ENCODE results near the gene PDE4D.
"Not testable (repeated sequence)": the region's sequence is repeated elsewhere in the genome, so short reads cannot be mapped to it uniquely, and the experiment has no call there.

PDE4D gene

DNA sequence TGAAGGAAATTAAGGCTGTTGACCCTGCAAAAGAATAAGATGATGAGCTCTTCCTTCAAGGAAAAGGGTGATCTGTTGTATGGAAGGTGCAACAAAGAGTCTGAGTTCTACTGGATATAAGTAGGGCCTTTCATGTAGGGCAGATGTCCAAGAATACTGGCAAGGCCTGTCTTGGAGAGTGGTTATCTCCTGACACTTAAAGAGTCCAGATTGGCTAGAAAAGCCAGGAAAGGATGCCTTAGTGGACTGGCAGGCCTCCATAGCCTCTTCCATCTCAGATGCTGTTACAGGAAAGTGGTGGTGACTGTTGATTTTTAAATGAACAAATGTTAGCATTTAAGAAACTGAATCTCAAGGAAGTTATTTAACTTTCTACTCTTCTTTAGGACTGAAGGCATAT, 914.4 kb downstream of the PDE4D start:
- no peak overlapping the region for H3K27ac Mint-ChIP-seq
- H3K4me1 Mint-ChIP-seq = no peaks in the 10 kb centered on the region
- no peaks in the 10 kb centered on the region for H3K9me3 Mint-ChIP-seq
- H3K27me3 Mint-ChIP-seq = no peaks in the 10 kb centered on the region
- no peak for DNase-seq
- peaks cover 3 to 14% of the 10 kb centered on the region in 2 donors for H3K36me3 Mint-ChIP-seq
- ATAC-seq (replicated peaks) = no peak
- H3K4me3 Mint-ChIP-seq = no peak overlapping the region

DNA sequence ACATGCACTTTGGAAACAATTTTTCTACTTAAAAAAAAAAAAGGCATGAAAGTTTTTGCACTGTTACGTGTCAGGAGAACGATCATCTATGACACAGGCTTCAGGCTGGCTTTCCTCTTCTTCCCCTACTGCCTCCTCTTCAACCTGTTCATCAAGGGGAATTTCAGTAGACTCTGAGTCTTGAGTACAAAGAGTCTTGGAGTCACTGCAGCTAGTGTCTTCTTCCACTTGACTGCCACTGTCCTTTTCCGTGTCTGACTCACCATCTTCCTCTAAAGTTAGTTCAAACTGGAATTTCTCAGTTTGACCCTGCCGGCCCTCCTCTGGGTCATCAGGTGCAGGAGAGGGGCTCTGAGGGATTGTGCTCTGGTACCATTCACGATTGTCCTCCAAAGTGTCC, 918.9 kb downstream of the PDE4D start:
- no peak for ATAC-seq (replicated peaks)
- H3K36me3 Mint-ChIP-seq = peaks cover 3 to 15% of the 10 kb centered on the region in 2 donors
- H3K4me3 Mint-ChIP-seq = no peak overlapping the region
- H3K4me1 Mint-ChIP-seq = peaks cover 0 to 2% of the 10 kb centered on the region in 2 donors
- no peaks in the 10 kb centered on the region for H3K27me3 Mint-ChIP-seq
- no peak for DNase-seq
- H3K27ac Mint-ChIP-seq = no peak overlapping the region
- no peaks in the 10 kb centered on the region for H3K9me3 Mint-ChIP-seq

DNA sequence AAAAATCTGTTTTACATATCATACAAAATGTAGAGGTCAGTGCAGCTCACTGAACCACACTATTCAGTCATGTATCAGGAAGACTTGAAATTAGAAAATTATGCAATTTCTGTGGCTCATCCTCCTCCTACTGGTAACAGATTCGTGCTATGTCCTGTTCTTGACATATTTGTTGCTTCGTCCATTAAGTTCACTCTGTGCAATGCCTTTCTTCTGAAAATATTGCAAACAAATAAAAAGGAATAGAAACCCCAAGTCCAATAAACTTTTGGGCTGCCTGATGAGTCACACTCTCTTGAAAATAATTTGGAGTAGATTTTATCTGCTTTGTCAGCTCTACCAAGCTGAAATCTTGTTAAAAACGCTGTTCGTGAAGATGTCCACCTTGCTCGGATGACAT, 919.4 kb downstream of the PDE4D start:
- DNase-seq = no peak
- no peaks in the 10 kb centered on the region for H3K9me3 Mint-ChIP-seq
- H3K4me3 Mint-ChIP-seq = no peak overlapping the region
- no peaks in the 10 kb centered on the region for H3K27me3 Mint-ChIP-seq
- H3K36me3 Mint-ChIP-seq = peaks cover 3 to 15% of the 10 kb centered on the region in 2 donors
- H3K4me1 Mint-ChIP-seq = peaks cover 0 to 2% of the 10 kb centered on the region in 2 donors
- no peak overlapping the region for H3K27ac Mint-ChIP-seq
- ATAC-seq (replicated peaks) = no peak

DNA sequence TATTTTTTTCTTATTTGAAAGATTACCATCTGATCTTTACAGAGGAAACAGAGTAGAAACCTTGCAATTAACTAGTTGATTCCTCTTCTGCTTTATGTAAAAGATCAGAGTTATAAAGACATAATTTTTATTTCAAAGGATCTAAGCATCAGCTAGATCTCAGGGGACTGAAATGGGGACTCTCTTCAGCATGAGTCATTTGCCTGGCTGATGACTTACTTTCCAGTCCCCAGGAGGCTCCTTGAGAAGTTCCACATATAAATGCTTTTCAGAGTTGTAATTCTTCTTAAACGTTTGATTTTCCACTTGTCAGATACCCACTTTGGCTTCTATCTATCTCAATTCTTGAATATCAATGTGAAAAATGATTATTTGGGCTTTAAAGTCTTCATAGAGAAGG, 921.2 kb downstream of the PDE4D start:
- H3K9me3 Mint-ChIP-seq = no peaks in the 10 kb centered on the region
- no peak overlapping the region for H3K4me3 Mint-ChIP-seq
- H3K27me3 Mint-ChIP-seq = no peaks in the 10 kb centered on the region
- peak in 1 of 2 donors; percentile 62 for ATAC-seq (replicated peaks)
- no peak overlapping the region for H3K27ac Mint-ChIP-seq
- peaks cover 3 to 12% of the 10 kb centered on the region in 2 donors for H3K36me3 Mint-ChIP-seq
- peaks cover 0 to 2% of the 10 kb centered on the region in 2 donors for H3K4me1 Mint-ChIP-seq
- no peak for DNase-seq

DNA sequence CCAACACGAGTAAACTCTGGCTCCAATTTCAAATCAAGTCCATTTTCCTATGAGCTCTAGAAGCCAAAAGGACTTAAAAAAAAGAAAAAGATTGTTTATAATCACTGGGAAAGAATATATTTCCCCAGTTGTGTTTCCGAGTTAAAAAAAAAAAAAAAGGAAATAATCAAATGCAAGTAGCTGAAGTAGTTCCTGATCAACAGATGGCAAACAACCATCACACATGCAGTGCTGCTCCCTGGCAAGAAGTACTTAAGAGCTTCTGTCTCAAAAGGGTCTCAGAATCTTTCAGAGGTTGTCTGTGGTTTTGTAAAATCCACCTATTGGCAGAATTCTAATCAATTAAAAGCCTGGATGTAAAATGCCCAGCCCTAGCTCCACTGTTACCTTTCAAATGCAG, 922.8 kb downstream of the PDE4D start:
- Mint-ChIP-seq H3K27ac (no peak overlapping the region), H3K4me1 (peaks cover 0 to 2% of the 10 kb centered on the region in 2 donors), H3K36me3 (peaks cover 3 to 9% of the 10 kb centered on the region in 2 donors), H3K9me3 (no peaks in the 10 kb centered on the region), H3K27me3 (no peaks in the 10 kb centered on the region), H3K4me3 (no peak overlapping the region)
- no peak for ATAC-seq (replicated peaks)
- DNase-seq = no peak

DNA sequence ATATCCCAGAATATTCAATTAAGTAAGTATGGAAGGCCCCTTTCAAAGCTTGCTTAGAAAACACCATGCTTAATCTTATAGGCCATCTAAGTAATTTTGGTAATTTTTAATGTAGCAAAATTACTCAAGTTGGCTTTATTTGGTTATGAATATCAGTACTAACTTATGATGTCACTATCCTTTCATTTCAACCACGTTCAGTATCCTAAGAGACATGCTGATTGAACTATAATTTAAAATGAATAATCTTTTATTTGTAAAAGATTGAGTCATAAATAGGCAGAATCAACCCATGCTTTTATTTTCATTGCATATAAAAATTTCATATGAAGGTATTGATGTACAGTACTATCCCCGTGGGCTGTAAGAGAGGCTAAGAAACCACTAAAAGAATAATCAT, 923.7 kb downstream of the PDE4D start:
- Mint-ChIP-seq H3K9me3 (no peaks in the 10 kb centered on the region), H3K27ac (no peak overlapping the region), H3K27me3 (no peaks in the 10 kb centered on the region), H3K4me1 (peaks cover 0 to 2% of the 10 kb centered on the region in 2 donors), H3K36me3 (peaks cover 3 to 8% of the 10 kb centered on the region in 2 donors), H3K4me3 (no peak overlapping the region)
- no peak for DNase-seq
- no peak for ATAC-seq (replicated peaks)

DNA sequence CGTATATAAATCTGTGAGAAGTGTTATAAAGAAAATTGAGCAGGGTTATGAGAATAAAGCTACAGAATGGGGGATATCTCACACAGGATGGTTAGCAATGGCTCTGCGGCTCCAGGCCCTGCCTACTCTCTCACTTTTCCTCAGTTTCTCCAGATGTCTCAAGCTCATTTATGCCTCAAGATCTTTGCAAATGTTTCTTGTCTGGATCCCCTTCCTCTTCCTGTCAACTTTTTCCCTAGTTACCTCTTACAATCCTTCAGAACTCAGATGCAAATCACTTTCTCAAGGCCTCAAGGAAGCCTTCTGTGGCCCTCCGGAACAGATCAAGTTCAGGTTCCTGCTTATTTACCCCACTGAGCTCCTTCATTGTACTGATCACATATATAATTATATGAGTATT, 924.3 kb downstream of the PDE4D start:
- H3K9me3 Mint-ChIP-seq = no peaks in the 10 kb centered on the region
- ATAC-seq (replicated peaks) (no peak), DNase-seq (no peak)
- no peaks in the 10 kb centered on the region for H3K27me3 Mint-ChIP-seq
- no peak overlapping the region for H3K27ac Mint-ChIP-seq
- peaks cover 0 to 2% of the 10 kb centered on the region in 2 donors for H3K4me1 Mint-ChIP-seq
- no peak overlapping the region for H3K4me3 Mint-ChIP-seq
- H3K36me3 Mint-ChIP-seq = peaks cover 0 to 2% of the 10 kb centered on the region in 2 donors

DNA sequence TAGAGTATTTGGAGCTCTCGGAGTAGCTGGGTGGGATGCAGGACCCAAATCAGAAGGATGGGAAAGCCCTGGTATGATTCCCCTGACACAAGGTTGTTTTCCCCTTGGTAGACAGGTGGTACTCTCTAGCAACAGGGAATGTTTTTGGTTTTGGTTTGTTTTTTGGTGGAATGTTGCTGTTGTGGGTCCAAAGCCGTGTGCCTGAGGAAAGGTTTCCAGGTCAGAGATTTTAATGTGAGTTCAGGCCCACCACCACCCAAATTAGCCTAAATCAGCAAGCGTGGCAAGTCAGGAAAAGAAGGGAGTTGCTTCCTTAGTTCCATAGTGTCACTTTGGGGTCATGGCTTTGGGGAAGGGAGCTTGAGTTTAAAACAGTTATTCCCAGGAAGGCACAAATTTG, 925.2 kb downstream of the PDE4D start:
- no peak for ATAC-seq (replicated peaks)
- H3K4me3 Mint-ChIP-seq = no peak overlapping the region
- peaks cover 0 to 2% of the 10 kb centered on the region in 2 donors for H3K4me1 Mint-ChIP-seq

DNA sequence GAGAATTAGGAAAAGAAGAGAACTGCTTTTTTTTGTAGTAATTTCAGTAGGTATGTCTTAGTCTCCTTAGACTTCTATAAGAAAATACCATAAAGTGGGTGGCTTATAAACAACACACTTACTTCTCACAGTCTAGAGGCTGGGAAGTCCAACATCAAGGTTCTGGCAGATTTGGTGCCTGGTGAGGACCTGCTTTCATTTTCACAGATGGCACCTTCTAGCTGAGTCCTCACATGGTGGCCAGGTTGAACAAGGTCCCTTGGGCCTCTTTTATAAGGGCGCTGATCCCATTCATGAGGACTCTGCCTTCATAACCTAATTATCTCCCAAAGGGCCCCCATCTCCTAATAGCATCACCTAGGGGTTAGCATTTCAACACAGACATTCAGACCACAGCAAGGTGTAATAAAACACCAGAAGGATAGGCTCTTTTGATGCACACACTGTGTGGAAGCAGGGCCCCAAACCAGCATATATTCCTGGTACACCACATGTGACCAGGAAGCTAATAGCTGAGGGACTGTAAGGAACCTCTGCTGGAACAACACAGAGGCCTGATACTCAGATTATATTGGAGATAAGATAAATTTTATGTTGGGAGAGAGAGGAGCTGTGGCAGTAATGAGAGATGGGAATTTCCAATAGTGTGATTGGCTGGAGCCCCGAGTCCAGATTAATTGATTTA, 925.8 kb downstream of the PDE4D start:
- Mint-ChIP-seq H3K27me3 (no peaks in the 10 kb centered on the region), H3K4me3 (no peak overlapping the region), H3K27ac (no peak overlapping the region), H3K36me3 (no peaks in the 10 kb centered on the region), H3K9me3 (no peaks in the 10 kb centered on the region), H3K4me1 (no peaks in the 10 kb centered on the region)
- DNase-seq (no peak), ATAC-seq (replicated peaks) (no peak)

More for the DNA sequence above, 925.2 kb downstream of the PDE4D start:
- DNase-seq = no peak
- Mint-ChIP-seq H3K36me3 (no peaks in the 10 kb centered on the region), H3K27ac (no peak overlapping the region), H3K27me3 (no peaks in the 10 kb centered on the region), H3K9me3 (no peaks in the 10 kb centered on the region)

DNA sequence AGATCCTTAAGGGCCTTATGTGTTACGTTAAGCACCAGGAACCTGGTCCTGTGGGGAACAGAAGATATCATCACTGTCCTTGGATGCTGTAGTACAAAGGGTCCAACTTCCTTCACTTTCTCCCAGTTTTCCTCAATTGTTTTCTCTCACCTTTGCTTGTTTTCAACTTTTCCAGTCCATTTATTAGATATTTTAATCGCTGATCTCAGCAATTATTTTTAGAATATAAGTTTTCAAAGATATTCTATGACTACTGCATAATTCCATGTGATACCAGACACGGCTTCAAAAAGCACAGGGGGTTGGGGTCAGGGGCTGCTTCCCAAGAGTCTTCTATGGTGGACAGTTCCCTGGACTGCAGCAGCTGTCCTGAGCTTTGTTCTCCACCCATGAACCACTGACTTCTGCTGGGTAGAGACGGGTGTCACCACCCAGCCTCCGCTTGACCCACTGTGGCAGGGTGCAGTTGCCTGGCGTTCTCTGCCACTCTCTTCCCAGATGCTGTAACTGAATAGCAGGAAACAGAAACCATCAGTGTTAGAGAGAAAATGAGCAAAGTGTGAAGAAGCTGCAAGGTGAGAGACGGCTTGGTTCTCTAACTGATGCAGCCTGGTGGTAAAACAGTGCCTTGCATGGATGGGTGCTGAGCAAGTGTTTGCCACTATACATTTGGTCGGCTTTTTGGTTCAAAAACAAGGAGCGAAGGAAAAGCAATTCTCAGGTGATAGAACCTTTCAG, 927.7 kb downstream of the PDE4D start:
- no peak for DNase-seq
- no peak overlapping the region for H3K4me3 Mint-ChIP-seq
- ATAC-seq (replicated peaks) = no peak
- H3K27ac Mint-ChIP-seq = no peak overlapping the region
- H3K4me1 Mint-ChIP-seq = peaks cover 2 to 5% of the 10 kb centered on the region in 2 donors
- H3K36me3 Mint-ChIP-seq = no peaks in the 10 kb centered on the region
- H3K27me3 Mint-ChIP-seq = no peaks in the 10 kb centered on the region
- peaks cover 0 to 2% of the 10 kb centered on the region in 2 donors for H3K9me3 Mint-ChIP-seq

DNA sequence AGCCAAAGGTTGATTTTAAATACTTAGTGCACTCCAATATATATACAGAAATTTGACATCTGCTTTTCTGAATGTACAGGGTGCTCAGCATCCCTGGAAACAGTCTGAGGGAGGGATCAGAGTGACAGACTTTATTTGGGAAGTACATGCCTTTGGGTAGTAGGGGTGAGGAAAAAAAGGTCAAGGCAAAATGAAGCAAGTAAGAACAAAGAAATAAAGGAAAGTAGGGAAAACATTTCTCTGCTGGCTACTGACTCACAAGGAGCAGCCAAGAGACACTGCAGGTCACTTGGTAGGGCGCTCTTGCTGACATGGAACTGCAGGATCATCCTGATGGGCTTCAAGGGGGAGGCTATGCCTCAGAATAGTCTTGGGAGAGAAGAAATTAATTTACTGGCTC, 929.7 kb downstream of the PDE4D start:
- Mint-ChIP-seq H3K4me3 (no peak overlapping the region), H3K27ac (no peak overlapping the region), H3K9me3 (peaks cover 0 to 2% of the 10 kb centered on the region in 2 donors), H3K27me3 (no peaks in the 10 kb centered on the region), H3K36me3 (no peaks in the 10 kb centered on the region), H3K4me1 (peaks cover 2 to 5% of the 10 kb centered on the region in 2 donors)
- ATAC-seq (replicated peaks) = no peak
- DNase-seq = no peak

DNA sequence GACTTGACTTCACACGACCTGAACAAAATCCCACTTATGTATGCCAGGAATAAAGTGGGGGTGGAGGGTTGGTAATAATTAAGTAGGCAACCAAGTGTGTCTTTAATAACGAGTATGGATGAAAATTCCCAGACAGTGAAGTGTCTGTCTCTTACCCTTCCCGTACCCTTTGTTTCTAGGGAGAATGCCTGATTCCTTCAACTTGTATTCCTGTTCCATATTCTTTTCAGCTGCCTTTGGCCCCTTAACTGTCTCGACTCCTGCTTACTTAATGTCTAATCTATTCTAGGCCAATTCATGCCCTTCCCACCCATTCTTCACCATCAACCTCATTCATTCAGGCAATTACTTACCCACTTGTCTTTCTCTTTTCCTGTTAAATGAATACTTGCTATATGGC, 930.2 kb downstream of the PDE4D start:
- Mint-ChIP-seq H3K9me3 (peaks cover 0 to 2% of the 10 kb centered on the region in 2 donors), H3K27me3 (no peaks in the 10 kb centered on the region), H3K36me3 (no peaks in the 10 kb centered on the region), H3K4me3 (no peak overlapping the region), H3K4me1 (peaks cover 2 to 5% of the 10 kb centered on the region in 2 donors), H3K27ac (no peak overlapping the region)
- ATAC-seq (replicated peaks) (no peak), DNase-seq (no peak)

DNA sequence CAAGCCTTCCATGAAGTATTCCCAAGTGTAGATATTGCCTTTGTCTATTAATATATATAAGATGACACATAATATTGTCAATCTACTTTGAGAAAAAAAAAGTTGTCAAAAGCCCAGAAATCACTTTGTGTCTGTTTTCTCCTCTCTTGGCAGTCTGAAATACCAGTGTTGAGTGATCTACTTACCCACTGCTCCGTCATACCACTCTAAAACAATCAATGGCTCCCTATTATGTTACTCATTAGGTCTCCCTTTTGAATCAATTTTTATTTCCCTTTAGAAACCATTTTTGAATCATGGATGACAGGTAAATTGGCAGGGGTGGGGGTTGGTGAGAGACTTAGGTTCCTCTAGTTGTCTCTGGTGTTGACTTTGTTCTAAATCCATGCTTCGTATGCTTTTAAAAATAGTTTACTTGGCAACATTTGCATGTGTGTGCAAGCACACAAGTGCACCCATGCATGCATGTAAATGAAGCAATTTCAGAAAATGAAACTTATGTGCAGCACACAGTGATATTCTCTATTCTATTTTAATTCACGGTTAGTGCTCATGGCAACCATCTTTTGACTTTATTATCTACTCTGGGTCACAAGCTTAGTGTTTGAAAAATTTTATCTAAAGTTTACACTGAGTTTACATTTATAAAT, 931.8 kb downstream of the PDE4D start:
- DNase-seq = no peak
- no peaks in the 10 kb centered on the region for H3K36me3 Mint-ChIP-seq
- H3K27ac Mint-ChIP-seq = no peak overlapping the region
- no peaks in the 10 kb centered on the region for H3K27me3 Mint-ChIP-seq
- ATAC-seq (replicated peaks) = no peak
- H3K9me3 Mint-ChIP-seq = peaks cover 0 to 2% of the 10 kb centered on the region in 2 donors
- no peak overlapping the region for H3K4me3 Mint-ChIP-seq
- H3K4me1 Mint-ChIP-seq = peaks cover 2 to 5% of the 10 kb centered on the region in 2 donors

DNA sequence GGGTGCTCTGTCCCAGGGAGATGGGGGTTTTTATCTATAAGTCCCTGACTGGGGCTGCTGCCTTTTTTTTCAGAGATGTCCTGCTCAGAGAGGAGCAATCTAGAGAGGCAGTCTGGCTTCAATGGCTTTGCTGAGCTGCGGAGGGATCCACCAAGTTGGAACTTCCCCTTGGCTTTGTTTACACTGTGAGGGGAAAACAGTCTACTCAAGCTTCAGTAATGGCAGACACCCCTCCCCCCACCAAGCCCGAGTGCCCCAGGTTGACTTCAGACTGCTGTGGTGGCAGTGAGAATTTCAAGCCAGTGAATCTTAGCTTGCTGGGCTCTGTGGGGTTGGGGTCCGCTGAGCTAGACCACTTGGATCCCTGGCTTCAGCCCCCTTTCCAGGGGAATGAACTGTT, 934.8 kb downstream of the PDE4D start:
- H3K36me3 Mint-ChIP-seq = no peaks in the 10 kb centered on the region
- DNase-seq (no peak), ATAC-seq (replicated peaks) (no peak)
- no peaks in the 10 kb centered on the region for H3K27me3 Mint-ChIP-seq
- no peak overlapping the region for H3K27ac Mint-ChIP-seq
- peaks cover 0 to 2% of the 10 kb centered on the region in 2 donors for H3K9me3 Mint-ChIP-seq
- no peak overlapping the region for H3K4me3 Mint-ChIP-seq
- peaks cover 2 to 5% of the 10 kb centered on the region in 2 donors for H3K4me1 Mint-ChIP-seq

DNA sequence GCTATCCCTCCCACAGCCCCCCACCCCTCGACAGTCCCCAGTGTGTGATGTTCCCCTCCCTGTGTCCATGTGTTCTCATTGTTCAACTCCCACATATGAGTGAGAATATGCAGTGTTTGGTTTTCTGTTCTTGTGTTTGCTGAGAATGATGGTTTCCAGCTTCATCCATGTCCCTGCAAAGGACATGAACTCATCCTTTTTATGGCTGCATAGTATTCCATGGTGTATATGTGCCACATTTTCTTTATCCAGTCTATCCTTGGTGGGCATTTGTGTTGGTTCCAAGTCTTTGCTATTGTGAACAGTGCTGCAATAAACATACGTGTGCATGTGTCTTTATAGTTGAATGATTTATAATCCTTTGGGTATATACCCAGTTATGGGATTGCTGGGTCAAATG, 940.3 kb downstream of the PDE4D start:
- H3K4me3 Mint-ChIP-seq; ATAC-seq (replicated peaks); DNase-seq; H3K9me3 Mint-ChIP-seq; H3K4me1 Mint-ChIP-seq; H3K36me3 Mint-ChIP-seq; H3K27ac Mint-ChIP-seq: not testable (repeated sequence)
- H3K27me3 Mint-ChIP-seq = peaks cover 4 to 16% of the 10 kb centered on the region in 2 donors

Data from stimulated activated naive B cell treated with anti-CD40 and anti-IgM and Interleukin-4, amounts not matched to agents 10 μg/mL and 1 μg/mL and 100 μg/mL, for 72 hours (primary cell).